SK-N-MC (cell line): ENCODE results near the gene CDK17.

Source experiments
- EZH2 ChIP-seq: fragments of 200-600 bp; sonication (generic); IDR thresholded peaks from one replicate; pipeline ENCODE4 v1.6.1; 2017; ENCODE audit warnings: antibody characterized with exemption
- POLR2AphosphoS5 ChIP-seq: IDR thresholded peaks from 2 replicates; pipeline ENCODE4 v1.6.1; 2012; ENCODE audit warnings: mild to moderate bottlenecking, low read depth, low read length, borderline replicate concordance

DNA sequence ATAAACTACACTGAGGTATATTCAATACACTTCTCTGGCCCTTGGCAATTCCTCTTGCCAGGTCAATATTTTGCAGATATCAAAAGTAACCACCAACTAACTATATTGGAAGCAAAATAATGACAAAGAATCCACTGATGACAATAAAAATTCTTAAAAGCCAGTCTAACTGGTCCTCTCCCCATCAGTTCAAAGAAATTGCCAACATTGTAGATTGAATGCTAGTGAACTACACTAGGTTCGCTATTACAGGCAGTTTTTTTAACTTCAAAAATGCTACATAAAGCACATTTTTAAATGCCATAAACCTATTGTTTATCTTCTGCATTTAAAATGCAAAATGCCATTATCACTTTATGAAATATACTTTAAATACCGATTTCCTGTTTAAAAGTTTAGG is 4.0 kb downstream of the CDK17 start:
- TF ChIP-seq EZH2 (no peak), POLR2AphosphoS5 (no peak)
